ENCODE results near the gene SMIM3. TPM values are rescaled to one million over a fixed set of nuclear protein-coding genes. Genes with fewer than 3 reads are reported as not detected.
"Not testable (repeated sequence)": the region's sequence is repeated elsewhere in the genome, so short reads cannot be mapped to it uniquely, and the experiment has no call there.

SMIM3 gene
- total RNA-seq, 1 donor from 2014 or later: 17.1 TPM

DNA sequence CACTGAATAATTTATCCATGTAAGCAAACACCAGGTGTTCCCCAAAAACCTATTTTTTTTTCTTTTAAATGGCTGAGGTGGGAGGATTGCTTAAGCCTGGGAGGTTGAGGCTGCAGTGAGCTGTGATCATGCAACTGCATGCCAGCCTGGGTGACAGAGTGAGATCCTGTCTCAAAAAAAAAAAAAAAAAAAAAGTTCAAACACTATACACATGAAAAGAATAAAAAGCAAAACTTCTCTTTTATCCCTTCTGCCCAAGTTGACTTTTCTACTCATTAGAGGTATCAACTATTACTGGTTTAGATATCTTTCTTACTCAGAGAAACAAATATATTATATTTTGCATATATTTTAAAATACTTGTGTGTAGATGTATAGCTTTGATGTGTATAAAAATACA lies 37.6 kb upstream of the SMIM3 start:
- Histone ChIP-seq H3K27ac (no peak overlapping the region), H3K9me3 (no peaks in the 10 kb centered on the region), H3K4me3 (no peak overlapping the region), H3K27me3 (ENCODE audit: low read depth) (no peaks in the 10 kb centered on the region), H3K4me1 (no peaks in the 10 kb centered on the region), H3K36me3 (peaks cover 28% of the 10 kb centered on the region)
- DNase-seq (no peak), ATAC-seq (no peak)
- TF ChIP-seq, protein P1, sequence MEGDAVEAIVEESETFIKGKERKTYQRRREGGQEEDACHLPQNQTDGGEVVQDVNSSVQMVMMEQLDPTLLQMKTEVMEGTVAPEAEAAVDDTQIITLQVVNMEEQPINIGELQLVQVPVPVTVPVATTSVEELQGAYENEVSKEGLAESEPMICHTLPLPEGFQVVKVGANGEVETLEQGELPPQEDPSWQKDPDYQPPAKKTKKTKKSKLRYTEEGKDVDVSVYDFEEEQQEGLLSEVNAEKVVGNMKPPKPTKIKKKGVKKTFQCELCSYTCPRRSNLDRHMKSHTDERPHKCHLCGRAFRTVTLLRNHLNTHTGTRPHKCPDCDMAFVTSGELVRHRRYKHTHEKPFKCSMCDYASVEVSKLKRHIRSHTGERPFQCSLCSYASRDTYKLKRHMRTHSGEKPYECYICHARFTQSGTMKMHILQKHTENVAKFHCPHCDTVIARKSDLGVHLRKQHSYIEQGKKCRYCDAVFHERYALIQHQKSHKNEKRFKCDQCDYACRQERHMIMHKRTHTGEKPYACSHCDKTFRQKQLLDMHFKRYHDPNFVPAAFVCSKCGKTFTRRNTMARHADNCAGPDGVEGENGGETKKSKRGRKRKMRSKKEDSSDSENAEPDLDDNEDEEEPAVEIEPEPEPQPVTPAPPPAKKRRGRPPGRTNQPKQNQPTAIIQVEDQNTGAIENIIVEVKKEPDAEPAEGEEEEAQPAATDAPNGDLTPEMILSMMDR (IDR thresholded peaks at IDR 0.05): no peak
- intact Hi-C loops (cut with DNase I): no loop called here

DNA sequence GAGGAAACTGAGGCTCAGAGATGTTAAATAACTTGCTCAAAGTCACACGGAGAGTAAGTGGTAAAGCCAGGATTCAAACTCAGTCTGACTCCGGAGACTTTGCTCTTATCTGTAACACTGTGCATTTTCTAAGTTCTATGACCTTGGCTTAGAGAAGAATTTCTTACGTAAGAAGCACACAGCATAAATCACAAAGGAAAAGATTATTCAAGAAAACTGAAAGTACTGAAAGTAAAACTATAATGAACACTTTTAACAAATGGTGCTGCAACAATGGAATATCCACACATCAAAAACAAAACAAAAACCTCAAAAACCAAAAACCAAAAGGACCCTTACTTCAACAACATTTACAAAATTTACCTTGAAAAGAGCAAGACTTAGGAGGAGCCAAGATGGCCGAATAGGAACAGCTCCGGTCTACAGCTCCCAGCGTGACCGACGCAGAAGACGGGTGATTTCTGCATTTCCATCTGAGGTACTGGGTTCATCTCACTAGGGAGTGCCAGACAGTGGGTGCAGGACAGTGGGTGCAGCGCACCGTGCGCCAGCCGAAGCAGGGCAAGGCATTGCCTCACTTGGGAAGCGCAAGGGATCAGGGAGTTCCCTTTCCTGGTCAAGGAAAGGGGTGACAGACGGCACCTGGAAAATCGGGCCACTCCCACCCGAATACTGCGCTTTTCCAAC lies 36.0 kb upstream of the SMIM3 start:
- H3K27ac ChIP-seq; H3K27me3 ChIP-seq (ENCODE audit: low read depth); H3K4me1 ChIP-seq; DNase-seq; ATAC-seq; H3K4me3 ChIP-seq; intact Hi-C loops (cut with DNase I); H3K9me3 ChIP-seq: not testable (repeated sequence)
- peaks cover 28% of the 10 kb centered on the region for H3K36me3 ChIP-seq

DNA sequence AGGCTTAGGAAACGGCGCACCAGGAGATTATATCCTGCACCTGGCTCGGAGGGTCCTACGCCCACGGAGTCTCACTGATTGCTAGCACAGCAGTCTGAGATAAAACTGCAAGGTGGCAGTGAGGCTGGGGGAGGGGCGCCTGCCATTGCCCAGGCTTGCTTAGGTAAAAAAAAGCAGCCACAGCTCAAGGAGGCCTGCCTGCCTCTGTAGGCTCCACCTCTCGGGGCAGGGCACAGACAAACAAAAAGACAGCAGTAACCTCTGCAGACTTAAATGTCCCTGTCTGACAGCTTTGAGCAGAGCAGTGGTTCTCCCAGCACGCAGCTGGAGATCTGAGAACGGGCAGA lies 35.4 kb upstream of the SMIM3 start:
- H3K4me1 ChIP-seq; H3K27ac ChIP-seq; H3K4me3 ChIP-seq; DNase-seq; intact Hi-C loops (cut with DNase I); ATAC-seq; H3K27me3 ChIP-seq (ENCODE audit: low read depth); H3K9me3 ChIP-seq: not testable (repeated sequence)
- H3K36me3 ChIP-seq: peaks cover 28% of the 10 kb centered on the region

DNA sequence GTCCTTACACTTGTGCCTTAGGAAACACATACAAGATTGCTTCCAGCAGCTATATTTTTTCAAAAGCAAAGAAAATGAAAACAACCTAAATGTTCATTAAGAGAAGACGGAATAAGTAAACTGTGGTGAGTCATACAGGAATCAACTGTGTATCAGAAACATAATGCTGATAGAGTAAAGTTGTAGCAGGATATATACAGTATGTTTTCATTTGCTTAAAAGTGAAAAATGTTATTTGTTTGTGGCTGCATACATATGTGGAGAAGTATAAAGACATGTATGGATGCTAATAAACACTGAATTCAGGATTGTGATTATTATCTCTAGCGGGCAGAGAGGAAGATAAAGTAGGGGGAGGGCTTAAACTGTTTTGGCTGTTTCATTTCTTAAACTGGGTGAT lies 28.1 kb upstream of the SMIM3 start:
- H3K4me3 ChIP-seq: no peak overlapping the region
- intact Hi-C loops (cut with DNase I): no loop called here
- no peaks in the 10 kb centered on the region for H3K27me3 ChIP-seq (ENCODE audit: low read depth)
- ATAC-seq: no peak
- TF ChIP-seq, protein P1 (IDR thresholded peaks at IDR 0.05): no peak
- DNase-seq: no peak
- H3K36me3 ChIP-seq: peaks cover 59% of the 10 kb centered on the region
- no peaks in the 10 kb centered on the region for H3K9me3 ChIP-seq
- peaks cover 44% of the 10 kb centered on the region for H3K4me1 ChIP-seq
- H3K27ac ChIP-seq: peak overlapping the region; percentile 12

DNA sequence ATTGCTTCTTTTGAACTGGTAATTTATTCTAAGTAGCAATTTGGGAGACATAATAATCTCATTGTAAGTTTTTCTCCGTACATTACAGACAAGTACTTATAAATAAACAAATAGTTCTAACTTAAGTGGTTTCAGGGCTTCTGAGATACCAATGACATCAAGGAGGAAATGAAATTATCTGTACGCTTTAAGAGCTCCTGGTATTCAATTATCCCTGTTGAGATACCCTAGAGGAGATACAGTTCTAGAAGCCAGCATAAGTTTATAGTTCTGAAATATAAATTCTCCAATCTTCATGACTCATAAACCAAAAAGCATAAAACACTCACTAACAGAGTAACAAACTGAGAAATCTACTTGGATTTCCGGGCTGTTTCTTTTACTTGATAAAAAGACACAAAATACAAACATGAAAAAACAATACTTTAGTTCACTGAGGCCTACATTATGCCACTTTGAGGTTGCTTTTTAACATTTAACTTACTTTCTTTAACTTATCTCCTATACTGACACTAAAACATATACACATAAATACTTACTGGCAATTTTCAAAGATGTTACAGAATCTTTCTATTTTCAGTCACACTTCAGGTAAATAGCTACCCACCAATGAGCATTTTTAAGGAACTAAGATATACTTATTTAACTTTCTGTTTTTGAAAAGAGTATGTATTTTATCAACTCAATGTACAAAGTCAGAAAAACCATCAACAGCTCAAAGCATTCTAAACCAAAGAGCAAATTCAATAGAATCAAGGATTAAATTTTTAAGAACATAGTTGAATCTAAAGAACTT lies 27.3 kb upstream of the SMIM3 start:
- DNase-seq: no peak
- TF ChIP-seq, protein P1 (IDR thresholded peaks at IDR 0.05): no peak
- intact Hi-C loops (cut with DNase I): no loop called here
- H3K4me1 ChIP-seq: peaks cover 50% of the 10 kb centered on the region
- no peak overlapping the region for H3K4me3 ChIP-seq
- H3K27ac ChIP-seq: peak overlapping the region; percentile 12
- H3K9me3 ChIP-seq: no peaks in the 10 kb centered on the region
- peaks cover 67% of the 10 kb centered on the region for H3K36me3 ChIP-seq
- no peaks in the 10 kb centered on the region for H3K27me3 ChIP-seq (ENCODE audit: low read depth)
- ATAC-seq: peak in 1 of 2 donors; percentile 11

DNA sequence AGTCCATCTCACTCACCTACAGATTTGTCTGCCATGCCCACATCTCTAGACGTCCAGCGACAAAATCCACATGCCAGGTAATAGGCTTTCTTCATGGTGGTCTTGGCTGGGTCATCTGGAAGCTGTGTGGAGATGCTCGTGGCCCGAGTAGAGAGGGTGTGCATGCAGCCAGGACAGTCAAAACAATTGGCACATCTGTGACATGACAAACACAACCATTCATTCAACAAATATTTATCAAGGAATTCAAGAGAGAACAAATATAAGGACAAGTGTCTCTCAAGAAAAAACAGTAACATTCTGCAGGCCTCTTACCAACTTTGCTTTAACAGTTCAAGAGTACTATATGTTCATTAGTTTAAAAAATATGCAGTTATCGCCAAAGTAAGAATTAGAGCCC lies 25.1 kb upstream of the SMIM3 start:
- peaks cover 69% of the 10 kb centered on the region for H3K36me3 ChIP-seq
- peak overlapping the region; percentile 53 for H3K27ac ChIP-seq
- intact Hi-C loops (cut with DNase I): no loop called here
- H3K27me3 ChIP-seq (ENCODE audit: low read depth): no peaks in the 10 kb centered on the region
- H3K4me1 ChIP-seq: peaks cover 68% of the 10 kb centered on the region
- TF ChIP-seq, protein P1 (IDR thresholded peaks at IDR 0.05): no peak
- no peaks in the 10 kb centered on the region for H3K9me3 ChIP-seq
- peak; percentile 46 to 60 for ATAC-seq
- DNase-seq: no peak
- H3K4me3 ChIP-seq: peak overlapping the region; percentile 9

Data from lower lobe of right lung (tissue), 2 donors.